GM23338 (cell line): ENCODE results near the gene MTARC2. TPM values are rescaled to one million over a fixed set of nuclear protein-coding genes. Genes with fewer than 3 reads are reported as not detected.

Experiments used
- ATAC-seq: fragments of 200-7000 bp; cut with Tn5 transposase; 3 replicates; pipeline ENCODE4 v1.9.1; 2020
- DNase-seq: peaks from one replicate; pipeline ENCODE4 v3.0.0-alpha.2; 2015; ENCODE audit warnings: low spot score
- H2AFZ ChIP-seq: fragments of 200-600 bp; sonication (generic); 2 replicates; pipeline ENCODE4 v1.8.0; 2016; ENCODE audit warnings: antibody characterized with exemption, mild to moderate bottlenecking, moderate library complexity
- H3F3A ChIP-seq: fragments of 200-600 bp; sonication (generic); replicated peaks from 2 replicates; pipeline ENCODE4 v1.8.0; 2017; ENCODE audit warnings: antibody characterized with exemption, mixed run types, low read depth
- H3K27ac ChIP-seq: fragments of 200-600 bp; sonication (generic); 2 replicates; pipeline ENCODE4 v1.6.1; 2016; ENCODE audit warnings: low read depth
- H3K27me3 ChIP-seq: fragments of 200-600 bp; sonication (generic); 2 replicates; pipeline ENCODE4 v1.8.0; 2016; ENCODE audit warnings: mild to moderate bottlenecking, mixed run types, moderate library complexity; ENCODE audit not compliant: insufficient read depth
- H3K36me3 ChIP-seq: fragments of 200-600 bp; sonication (generic); 2 replicates; pipeline ENCODE4 v1.8.0; 2016; ENCODE audit warnings: mild to moderate bottlenecking; ENCODE audit not compliant: insufficient read depth
- H3K4me1 ChIP-seq: fragments of 200-600 bp; sonication (generic); 2 replicates; pipeline ENCODE4 v1.8.0; 2016; ENCODE audit warnings: mild to moderate bottlenecking, moderate library complexity; ENCODE audit not compliant: insufficient read depth
- H3K4me2 ChIP-seq: fragments of 200-600 bp; sonication (generic); 2 replicates; pipeline ENCODE4 v1.7.1; 2017; ENCODE audit warnings: mixed run types
- H3K4me3 ChIP-seq: fragments of 200-600 bp; sonication (generic); 2 replicates; pipeline ENCODE4 v1.6.1; 2016; ENCODE audit warnings: mixed run types
- H3K79me2 ChIP-seq: fragments of 200-600 bp; sonication (generic); replicated peaks from 2 replicates; pipeline ENCODE4 v1.8.0; 2017; ENCODE audit warnings: mild to moderate bottlenecking; ENCODE audit not compliant: insufficient read depth
- H3K9me2 ChIP-seq: fragments of 200-600 bp; sonication (generic); 2 replicates; pipeline ENCODE4 v1.8.0; 2017; ENCODE audit not compliant: insufficient read depth
- H4K20me1 ChIP-seq: fragments of 200-600 bp; sonication (generic); replicated peaks from 2 replicates; pipeline ENCODE4 v1.8.0; 2017; ENCODE audit warnings: mild to moderate bottlenecking; ENCODE audit not compliant: insufficient read depth
- H3K27ac Mint-ChIP-seq: 2 replicates; pipeline ENCODE4 v1.8.0; 2020; ENCODE audit warnings: inconsistent platforms, mild to moderate bottlenecking, moderate library complexity, mixed read lengths
- H3K27me3 Mint-ChIP-seq: 3 replicates; pipeline ENCODE4 v1.8.0; 2022; ENCODE audit warnings: low read depth, mild to moderate bottlenecking, moderate library complexity, mixed read lengths, inconsistent platforms; ENCODE audit not compliant: insufficient read depth, poor library complexity
- H3K36me3 Mint-ChIP-seq: 3 replicates; pipeline ENCODE4 v1.8.0; 2021; ENCODE audit warnings: low read depth, mild to moderate bottlenecking, inconsistent platforms, moderate library complexity, mixed read lengths
- H3K4me1 Mint-ChIP-seq: 3 replicates; pipeline ENCODE4 v1.8.0; 2020; ENCODE audit warnings: mild to moderate bottlenecking, inconsistent platforms, mixed read lengths
- H3K4me3 Mint-ChIP-seq: 3 replicates; pipeline ENCODE4 v1.8.0; 2021; ENCODE audit warnings: moderate library complexity, mild to moderate bottlenecking, inconsistent platforms, mixed read lengths
- H3K9me3 Mint-ChIP-seq: 3 replicates; pipeline ENCODE4 v1.8.0; 2020; ENCODE audit warnings: moderate library complexity, mild to moderate bottlenecking, inconsistent platforms, mixed read lengths
- CREB1 ChIP-seq: fragments of 250-450 bp; sonication (Bioruptor Pico); IDR thresholded peaks from 2 replicates; pipeline ENCODE4 v1.5.0; 2020; ENCODE audit warnings: low read depth, mild to moderate bottlenecking, moderate library complexity
- CTCF ChIP-seq, 2 experiments: fragments of 200-600 bp in 1 of 2; sonication (generic) in 1 of 2; conservative IDR thresholded peaks; 2 replicates each; pipeline versions ENCODE4 v1.5.1 to v1.6.1; 2016 to 2017; ENCODE audit warnings: antibody characterized with exemption in 2 of 2, low read depth in 2 of 2, mild to moderate bottlenecking in 2 of 2, moderate library complexity in 1 of 2
- JUNB ChIP-seq: IDR thresholded peaks from one replicate; pipeline ENCODE4 v1.6.1; 2016; ENCODE audit warnings: antibody characterized with exemption; ENCODE audit not compliant: unreplicated experiment
- NANOG ChIP-seq: IDR thresholded peaks from 2 replicates; pipeline ENCODE4 v1.6.1; 2016; ENCODE audit warnings: antibody characterized with exemption, borderline replicate concordance
- POLR2AphosphoS5 ChIP-seq: IDR thresholded peaks from 2 replicates; pipeline ENCODE4 v1.6.1; 2016; ENCODE audit warnings: antibody characterized with exemption, low read depth
- REST ChIP-seq: IDR thresholded peaks from one replicate; pipeline ENCODE4 v1.6.1; 2018; ENCODE audit warnings: antibody characterized with exemption; ENCODE audit not compliant: unreplicated experiment
- STAT1 ChIP-seq: IDR thresholded peaks from one replicate; pipeline ENCODE4 v1.6.1; 2016; ENCODE audit warnings: antibody characterized with exemption; ENCODE audit not compliant: unreplicated experiment
- ZNF114 ChIP-seq: fragments of 250-450 bp; sonication (Bioruptor Pico); IDR thresholded peaks from 2 replicates; pipeline ENCODE4 v1.5.0; 2020; ENCODE audit warnings: mild to moderate bottlenecking, moderate library complexity
- ZNF462 ChIP-seq: fragments of 250-450 bp; sonication (Bioruptor Pico); IDR thresholded peaks from 2 replicates; pipeline ENCODE4 v1.5.0; 2020; ENCODE audit warnings: mild to moderate bottlenecking, moderate library complexity
- polyA plus RNA-seq: library from polyadenylated mRNA; unstranded; fragments of >200 nt; fragmentation: Nextera tagmentation; extraction: Ambion mirVana; gene quantifications from 2 replicates; pipeline ENCODE4 v1.2.1, GENCODE V29; 2016
- total RNA-seq: library from RNA; depleted of rRNA; stranded (reverse); fragments of >200 nt; shearing (Covaris generic); gene quantifications from 2 replicates; pipeline ENCODE4 v1.2.3, GENCODE V29; 2014

MTARC2 gene
- total and polyA plus RNA-seq, 2 experiments from 2014 or later = 4.1 to 8.0 TPM

GRCh38 chr1:220788900-220789299 lies 40.8 kb downstream of the MTARC2 start:
- H3K9me2 ChIP-seq = no peaks in the 10 kb centered on the region
- TF ChIP-seq ZNF462 (CRISPR knock-in tag) (no peak), JUNB (no peak), CREB1 (CRISPR knock-in tag) (no peak), POLR2AphosphoS5 (no peak)
- H3K9me3 Mint-ChIP-seq = no peaks in the 10 kb centered on the region
- H3K4me3 ChIP-seq = no peak overlapping the region
- H4K20me1 ChIP-seq = peaks cover 20% of the 10 kb centered on the region
- H3K4me1 Mint-ChIP-seq = peaks cover 15% of the 10 kb centered on the region
- no peak overlapping the region for H3K27ac ChIP-seq
- DNase-seq = no peak
- 0 out of 2 replicates have a peak, but pooled peaks cover 6% of the 10 kb centered on the region for H3K36me3 ChIP-seq
- H2AFZ ChIP-seq = no peak overlapping the region
- H3K4me2 ChIP-seq = no peak overlapping the region
- no peak overlapping the region for H3K4me3 Mint-ChIP-seq
- H3K27me3 Mint-ChIP-seq = peaks cover 5% of the 10 kb centered on the region
- no peak for ATAC-seq
- H3K27me3 ChIP-seq = no peaks in the 10 kb centered on the region
- H3K27ac Mint-ChIP-seq = no peak overlapping the region
- H3K79me2 ChIP-seq = peaks cover 34% of the 10 kb centered on the region
- H3K36me3 Mint-ChIP-seq = peaks cover 17% of the 10 kb centered on the region
- H3K4me1 ChIP-seq = peaks cover 16% of the 10 kb centered on the region
- no peaks in the 10 kb centered on the region for H3F3A ChIP-seq

GRCh38 chr1:220789532-220790147 lies 41.5 kb downstream of the MTARC2 start:
- no peaks in the 10 kb centered on the region for H3K9me3 Mint-ChIP-seq
- ATAC-seq = no peak
- no peak for DNase-seq
- Histone ChIP-seq H3F3A (no peaks in the 10 kb centered on the region), H3K27ac (no peak overlapping the region), H2AFZ (no peak overlapping the region), H3K9me2 (no peaks in the 10 kb centered on the region), H3K79me2 (peaks cover 34% of the 10 kb centered on the region), H3K27me3 (no peaks in the 10 kb centered on the region), H3K4me2 (no peak overlapping the region), H4K20me1 (peaks cover 20% of the 10 kb centered on the region), H3K36me3 (0 out of 2 replicates have a peak, but pooled peaks cover 6% of the 10 kb centered on the region), H3K4me1 (peaks cover 16% of the 10 kb centered on the region), H3K4me3 (no peak overlapping the region)
- H3K27me3 Mint-ChIP-seq = peaks cover 5% of the 10 kb centered on the region
- no peak overlapping the region for H3K27ac Mint-ChIP-seq
- peaks cover 17% of the 10 kb centered on the region for H3K36me3 Mint-ChIP-seq
- no peak overlapping the region for H3K4me3 Mint-ChIP-seq
- H3K4me1 Mint-ChIP-seq = peaks cover 15% of the 10 kb centered on the region
- TF ChIP-seq NANOG (no peak), REST (no peak), CREB1 (CRISPR knock-in tag) (no peak), POLR2AphosphoS5 (no peak), JUNB (no peak), ZNF114 (CRISPR knock-in tag) (no peak), CTCF (conservative IDR thresholded peaks at IDR 0.05; ENCODE audit: low read depth in 2 of 2) (no peak), STAT1 (no peak)
